Measurements from ENCODE around the gene ELOVL1. TPM values are rescaled to one million over a fixed set of nuclear protein-coding genes. Genes with fewer than 3 reads are reported as not detected.

Gene ELOVL1
- total RNA-seq, 4 donors from 2014 or later, result 19.6 to 26.7 (median 21.4) TPM

GRCh38 chr1:43327549-43328292, 40.1 kb downstream of the ELOVL1 start:
- Histone ChIP-seq H3K4me3 (no peak overlapping the region), H3K36me3 (no peaks in the 10 kb centered on the region), H3K27me3 (no peaks in the 10 kb centered on the region), H3K9me3 (no peaks in the 10 kb centered on the region), H3K4me1 (peaks cover 0 to 4% of the 10 kb centered on the region in 2 donors), H3K27ac (no peak overlapping the region)
- ATAC-seq (no peak), DNase-seq (no peak)
- TF ChIP-seq POLR2A (IDR thresholded peaks at IDR 0.05), result no peak
- TF ChIP-seq, protein P1, sequence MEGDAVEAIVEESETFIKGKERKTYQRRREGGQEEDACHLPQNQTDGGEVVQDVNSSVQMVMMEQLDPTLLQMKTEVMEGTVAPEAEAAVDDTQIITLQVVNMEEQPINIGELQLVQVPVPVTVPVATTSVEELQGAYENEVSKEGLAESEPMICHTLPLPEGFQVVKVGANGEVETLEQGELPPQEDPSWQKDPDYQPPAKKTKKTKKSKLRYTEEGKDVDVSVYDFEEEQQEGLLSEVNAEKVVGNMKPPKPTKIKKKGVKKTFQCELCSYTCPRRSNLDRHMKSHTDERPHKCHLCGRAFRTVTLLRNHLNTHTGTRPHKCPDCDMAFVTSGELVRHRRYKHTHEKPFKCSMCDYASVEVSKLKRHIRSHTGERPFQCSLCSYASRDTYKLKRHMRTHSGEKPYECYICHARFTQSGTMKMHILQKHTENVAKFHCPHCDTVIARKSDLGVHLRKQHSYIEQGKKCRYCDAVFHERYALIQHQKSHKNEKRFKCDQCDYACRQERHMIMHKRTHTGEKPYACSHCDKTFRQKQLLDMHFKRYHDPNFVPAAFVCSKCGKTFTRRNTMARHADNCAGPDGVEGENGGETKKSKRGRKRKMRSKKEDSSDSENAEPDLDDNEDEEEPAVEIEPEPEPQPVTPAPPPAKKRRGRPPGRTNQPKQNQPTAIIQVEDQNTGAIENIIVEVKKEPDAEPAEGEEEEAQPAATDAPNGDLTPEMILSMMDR (IDR thresholded peaks at IDR 0.05 in 4 of 5, conservative IDR thresholded peaks at IDR 0.05 in 1 of 5), result no peak
- intact Hi-C loops (cut with DNase I; ENCODE audit: low total_unique reads), result no loop called here
- in situ Hi-C loops (cut with MboI; ENCODE audit: low sequenced_read_pairs in 4 of 4), result no loop called here

GRCh38 chr1:43325381-43325780, 42.4 kb downstream of the ELOVL1 start:
- H3K27ac ChIP-seq, result no peak overlapping the region
- H3K4me1 ChIP-seq, result peaks cover 0 to 4% of the 10 kb centered on the region in 2 donors
- ATAC-seq, result no peak
- no peaks in the 10 kb centered on the region for H3K27me3 ChIP-seq
- in situ Hi-C loops (cut with MboI; ENCODE audit: low sequenced_read_pairs in 4 of 4) (no loop called here), intact Hi-C loops (cut with DNase I; ENCODE audit: low total_unique reads) (no loop called here)
- no peaks in the 10 kb centered on the region for H3K36me3 ChIP-seq
- DNase-seq, result no peak
- TF ChIP-seq, protein P1 (IDR thresholded peaks at IDR 0.05 in 4 of 5, conservative IDR thresholded peaks at IDR 0.05 in 1 of 5), result no peak
- TF ChIP-seq POLR2A (IDR thresholded peaks at IDR 0.05), result no peak
- no peaks in the 10 kb centered on the region for H3K9me3 ChIP-seq
- H3K4me3 ChIP-seq, result no peak overlapping the region

GRCh38 chr1:43324810-43325209, 43.0 kb downstream of the ELOVL1 start:
- TF ChIP-seq POLR2A (IDR thresholded peaks at IDR 0.05), result no peak
- TF ChIP-seq, protein P1 (IDR thresholded peaks at IDR 0.05 in 4 of 5, conservative IDR thresholded peaks at IDR 0.05 in 1 of 5), result no peak
- no peaks in the 10 kb centered on the region for H3K27me3 ChIP-seq
- no peaks in the 10 kb centered on the region for H3K36me3 ChIP-seq
- no peak overlapping the region for H3K27ac ChIP-seq
- no peak overlapping the region for H3K4me3 ChIP-seq
- ATAC-seq, result no peak
- in situ Hi-C loops (cut with MboI; ENCODE audit: low sequenced_read_pairs in 4 of 4) (no loop called here), intact Hi-C loops (cut with DNase I; ENCODE audit: low total_unique reads) (no loop called here)
- H3K4me1 ChIP-seq, result peaks cover 0 to 2% of the 10 kb centered on the region in 2 donors
- H3K9me3 ChIP-seq, result no peaks in the 10 kb centered on the region
- DNase-seq, result no peak

DNA sequence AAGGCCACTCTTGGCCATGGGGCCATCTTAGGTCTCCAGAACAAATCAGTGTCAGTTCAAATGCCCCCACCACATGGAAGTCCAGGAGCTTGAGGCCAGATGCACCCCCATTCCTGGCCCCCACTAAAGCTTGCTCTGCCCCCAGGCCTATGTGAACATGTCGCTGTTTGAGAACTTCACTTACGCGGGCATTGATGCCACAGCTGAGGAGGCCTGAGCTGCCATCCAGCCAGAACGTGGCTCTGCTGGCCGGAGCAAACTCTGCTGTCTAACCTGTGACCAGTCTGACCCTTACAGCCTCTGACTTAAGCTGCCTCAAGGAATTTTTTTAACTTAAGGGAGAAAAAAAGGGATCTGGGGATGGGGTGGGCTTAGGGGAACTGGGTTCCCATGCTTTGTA, 45.3 kb downstream of the ELOVL1 start:
- H3K27ac ChIP-seq, result no peak overlapping the region
- DNase-seq, result no peak
- no peaks in the 10 kb centered on the region for H3K4me1 ChIP-seq
- H3K9me3 ChIP-seq, result no peaks in the 10 kb centered on the region
- no peak for ATAC-seq
- no peaks in the 10 kb centered on the region for H3K27me3 ChIP-seq
- in situ Hi-C loops (cut with MboI; ENCODE audit: low sequenced_read_pairs in 4 of 4), result no loop called here
- H3K4me3 ChIP-seq, result no peak overlapping the region
- intact Hi-C loops (cut with DNase I; ENCODE audit: low total_unique reads), result no loop called here
- TF ChIP-seq, protein P1 (IDR thresholded peaks at IDR 0.05 in 4 of 5, conservative IDR thresholded peaks at IDR 0.05 in 1 of 5), result no peak
- no peak for TF ChIP-seq POLR2A (IDR thresholded peaks at IDR 0.05)
- no peaks in the 10 kb centered on the region for H3K36me3 ChIP-seq

All from gastrocnemius medialis (tissue), 4 donors.